HG02588 (cell line): ENCODE results near the gene DDO.

Experiments used
- ATAC-seq: cut with Tn5 transposase; IDR thresholded peaks from one replicate; pipeline ENCODE4 v1.9.1; 2021; ENCODE audit warnings: mild to moderate bottlenecking, moderate library complexity; ENCODE audit not compliant: unreplicated experiment

DDO gene

DNA sequence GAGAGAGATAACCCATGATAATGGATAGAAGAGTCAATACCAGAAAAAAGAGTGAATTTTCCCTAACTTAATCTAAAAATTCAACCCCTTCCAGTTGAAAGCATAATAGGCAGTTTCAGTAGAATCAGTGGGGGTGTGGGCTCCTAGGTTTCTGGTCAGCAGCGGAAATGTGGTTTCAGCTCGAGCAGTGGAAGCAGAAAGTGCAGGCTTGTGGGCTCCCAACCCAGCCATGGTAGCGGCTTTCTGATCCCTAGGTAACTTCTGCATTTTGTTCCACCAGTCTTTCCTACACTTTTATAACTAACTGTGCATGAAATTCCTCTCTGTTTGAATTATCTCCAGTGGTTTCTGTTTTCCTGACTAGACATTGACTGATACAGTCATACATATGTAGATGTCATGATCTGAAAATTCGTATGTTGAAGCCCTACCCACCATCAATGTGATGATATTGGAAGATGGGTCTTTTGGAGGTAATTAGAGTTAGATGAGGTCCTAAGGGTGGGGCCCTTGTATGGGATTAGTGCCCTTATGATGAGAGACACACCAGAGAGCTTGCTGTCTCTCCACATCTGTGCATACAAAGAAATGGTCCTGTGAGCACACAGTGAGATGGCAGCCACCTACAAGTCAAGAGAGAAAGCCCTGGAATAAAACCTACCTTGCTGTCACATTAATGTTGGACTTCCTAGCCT, 6.5 kb upstream of the DDO start:
- no peak for ATAC-seq

DNA sequence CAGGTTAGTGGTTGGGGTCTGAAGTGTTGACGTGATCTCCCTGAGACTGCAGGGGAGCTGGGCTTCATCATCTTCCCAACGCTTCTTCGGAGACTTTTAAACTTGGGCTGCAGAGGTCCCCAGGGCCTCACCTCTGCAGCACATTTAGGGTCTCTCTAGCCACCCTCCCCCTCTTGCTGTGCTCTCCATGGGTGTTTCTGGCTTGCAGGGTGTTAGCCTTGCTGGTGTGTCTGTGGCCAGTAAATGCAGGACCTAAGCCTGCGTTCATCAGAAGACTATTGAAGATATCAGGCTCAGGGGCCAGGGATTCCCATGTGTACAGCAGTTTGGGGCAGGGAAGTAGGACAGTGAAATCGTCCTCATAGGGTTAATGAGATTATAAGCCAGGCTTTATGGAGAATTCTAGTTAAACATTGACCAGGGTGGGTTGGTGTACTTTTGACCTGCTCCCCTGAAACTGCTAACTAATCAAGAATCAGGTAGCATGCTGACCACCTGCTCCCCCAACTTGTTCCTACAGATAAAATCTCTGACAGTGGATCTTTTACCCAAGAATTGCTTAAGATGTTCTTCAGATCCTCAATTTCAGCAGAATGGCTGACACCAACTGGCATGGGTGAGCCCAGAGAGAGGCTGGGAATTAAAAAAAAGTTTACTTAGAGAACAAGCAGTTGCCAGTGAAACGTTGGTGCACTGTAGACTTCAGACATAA, 3.8 kb upstream of the DDO start:
- no peak for ATAC-seq

DNA sequence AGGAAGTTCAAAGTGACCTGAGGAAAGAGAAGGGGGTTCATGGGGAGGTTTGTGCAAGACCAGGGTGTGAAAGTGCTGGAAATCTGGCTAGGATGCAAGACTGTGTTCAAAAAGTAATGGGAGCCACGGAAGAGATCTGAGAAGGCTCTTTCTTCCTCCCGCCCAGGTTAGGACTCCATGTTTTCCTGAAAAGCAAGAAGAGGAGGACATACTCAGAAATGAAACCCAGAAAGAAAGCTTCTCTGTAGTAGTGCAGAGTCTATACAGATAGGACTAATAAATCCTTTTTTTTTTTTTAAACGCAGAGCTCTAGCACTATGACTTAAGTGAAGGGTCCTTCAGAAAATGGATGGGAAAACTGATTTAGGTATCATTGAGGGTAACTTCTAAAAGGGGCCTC, 3.2 kb upstream of the DDO start:
- ATAC-seq: no peak

DNA sequence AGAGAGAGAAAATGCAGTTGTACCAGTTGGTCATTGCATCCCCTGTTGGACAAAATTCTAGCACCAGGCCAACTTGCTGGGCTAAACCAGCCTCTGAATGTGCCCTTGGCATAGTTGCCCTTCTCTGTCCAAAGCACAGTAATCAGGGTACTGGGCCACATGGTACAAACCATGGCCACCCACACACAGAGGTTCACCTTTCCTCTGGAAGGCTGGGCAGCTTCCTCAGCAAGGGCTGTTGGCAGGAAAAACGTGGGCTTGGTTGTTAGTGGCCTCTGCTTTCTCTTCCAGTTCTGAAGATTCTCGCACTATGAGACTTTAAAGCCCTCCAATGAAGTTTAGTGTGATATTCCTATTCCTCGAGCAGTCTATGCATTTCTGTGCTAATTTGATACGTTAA, 706 bp downstream of the DDO start:
- no peak for ATAC-seq

DNA sequence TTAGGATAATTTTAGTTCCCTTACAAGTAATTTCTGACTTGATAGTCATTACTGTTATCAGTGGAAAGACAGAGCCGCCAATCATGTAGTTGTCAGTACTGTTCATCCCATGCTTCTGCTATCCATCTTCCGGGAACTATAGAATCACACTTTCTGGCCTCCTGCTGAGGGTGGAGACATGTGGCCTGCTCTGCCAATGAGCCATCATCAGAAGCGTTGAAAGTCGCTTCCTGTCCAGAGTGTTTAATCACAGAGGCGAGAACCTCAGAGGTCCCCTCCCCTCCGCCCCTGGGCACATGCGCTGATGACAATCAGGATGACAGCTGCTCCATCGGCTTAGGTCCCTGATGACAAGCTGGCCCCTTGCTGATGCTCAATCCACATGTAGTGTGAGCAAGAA, 3.0 kb downstream of the DDO start:
- no peak for ATAC-seq

DNA sequence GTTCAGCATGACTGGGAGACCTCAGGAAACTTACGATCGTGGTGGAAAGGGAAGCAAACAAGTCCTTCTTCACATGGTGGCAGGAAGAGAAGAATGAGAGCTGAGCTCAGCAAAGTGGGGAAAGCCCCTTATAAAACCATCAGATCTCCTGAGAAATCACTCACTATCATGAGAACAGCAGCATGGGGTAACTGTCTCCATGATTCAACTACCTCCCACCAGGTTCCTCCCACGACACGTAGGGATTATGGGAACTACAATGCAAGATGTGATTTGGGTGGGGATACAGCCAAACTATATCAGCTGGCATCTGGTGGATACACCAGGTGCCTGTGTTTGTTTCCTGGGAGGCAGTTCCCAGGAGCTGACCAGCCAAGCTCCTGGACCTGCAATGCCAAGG, 4.9 kb downstream of the DDO start:
- ATAC-seq: no peak

DNA sequence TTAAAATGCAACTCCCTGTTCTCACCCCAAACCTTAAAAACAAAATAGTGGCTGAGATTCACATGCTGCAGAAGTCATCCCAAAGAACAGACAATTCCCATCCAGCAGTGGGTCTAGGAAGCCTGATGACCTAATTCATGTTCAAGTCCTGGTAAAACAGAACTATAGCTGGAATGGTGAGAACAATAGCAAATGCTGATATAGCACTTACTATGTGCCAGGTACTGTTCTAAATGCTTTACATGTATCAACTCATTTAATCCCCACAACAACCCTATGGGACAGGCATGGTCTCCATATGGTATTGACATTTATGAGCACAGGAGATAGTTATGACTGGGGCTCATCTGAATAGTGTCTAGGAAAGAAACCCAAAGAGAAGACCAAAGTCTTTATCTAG, 5.6 kb downstream of the DDO start:
- ATAC-seq: no peak

DNA sequence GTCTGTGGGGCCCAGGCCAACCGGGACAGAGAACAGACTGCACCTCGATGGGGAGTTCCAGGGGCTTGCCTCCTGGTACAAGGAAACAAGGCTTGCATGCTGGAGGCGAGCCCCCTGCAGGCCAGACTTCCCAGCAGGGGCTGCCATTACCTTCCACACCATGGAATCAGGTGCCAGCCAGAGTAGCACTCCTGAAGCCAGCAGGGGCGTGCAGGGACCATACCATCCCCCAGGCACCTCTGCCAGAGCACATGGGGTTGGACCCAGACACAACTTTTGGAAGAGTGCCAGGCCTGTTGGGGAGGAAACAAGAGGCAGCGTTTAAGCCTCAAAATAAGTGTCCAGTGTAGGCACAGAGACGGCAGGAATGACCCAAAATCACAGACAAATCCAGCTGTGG, 6.5 kb downstream of the DDO start:
- ATAC-seq: no peak

DNA sequence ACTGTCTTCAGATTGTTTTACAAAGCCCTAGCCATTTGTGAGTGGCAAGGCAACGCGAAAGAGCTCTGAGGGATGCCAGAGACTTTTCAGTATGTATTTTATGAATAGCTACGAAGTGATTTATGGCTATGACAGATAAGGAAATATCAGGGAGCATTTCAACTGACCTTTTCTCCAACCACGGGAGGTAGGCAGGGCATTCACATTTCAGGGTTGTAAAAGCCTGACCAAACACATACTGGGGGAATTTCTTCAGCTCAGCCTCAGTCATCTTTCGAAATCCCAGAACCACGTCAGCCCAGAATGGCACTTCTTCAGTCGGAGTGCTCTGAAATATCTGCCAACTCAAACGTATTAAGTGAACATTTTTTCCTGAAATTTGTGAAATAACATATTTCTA, 10.8 kb downstream of the DDO start:
- no peak for ATAC-seq

DNA sequence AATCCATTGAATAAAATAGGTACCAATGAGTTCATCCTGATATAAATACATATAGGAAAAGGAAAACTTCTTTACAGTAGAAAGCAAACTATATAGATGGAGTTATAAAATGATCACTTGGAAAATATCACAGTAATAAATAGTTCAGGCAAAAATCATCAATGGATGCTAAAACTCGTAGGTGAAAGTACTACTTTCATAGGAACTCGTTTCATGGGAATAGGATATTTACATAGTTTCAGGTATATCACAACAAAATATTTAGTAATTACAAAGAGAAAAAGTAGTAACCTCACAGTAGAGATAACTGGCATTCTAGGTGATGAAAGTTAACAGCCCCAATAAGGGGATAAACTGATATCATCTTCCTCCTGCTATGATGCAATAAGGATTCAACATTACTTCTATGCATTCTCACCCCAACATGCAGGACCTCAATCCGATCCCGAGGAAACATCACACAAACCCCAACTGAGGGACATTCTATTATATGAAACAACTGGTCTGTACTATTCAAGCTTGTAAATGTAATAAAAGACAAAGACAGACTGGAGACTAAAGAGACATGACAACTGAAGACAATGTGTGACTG, 13.7 kb downstream of the DDO start:
- ATAC-seq: no peak

DNA sequence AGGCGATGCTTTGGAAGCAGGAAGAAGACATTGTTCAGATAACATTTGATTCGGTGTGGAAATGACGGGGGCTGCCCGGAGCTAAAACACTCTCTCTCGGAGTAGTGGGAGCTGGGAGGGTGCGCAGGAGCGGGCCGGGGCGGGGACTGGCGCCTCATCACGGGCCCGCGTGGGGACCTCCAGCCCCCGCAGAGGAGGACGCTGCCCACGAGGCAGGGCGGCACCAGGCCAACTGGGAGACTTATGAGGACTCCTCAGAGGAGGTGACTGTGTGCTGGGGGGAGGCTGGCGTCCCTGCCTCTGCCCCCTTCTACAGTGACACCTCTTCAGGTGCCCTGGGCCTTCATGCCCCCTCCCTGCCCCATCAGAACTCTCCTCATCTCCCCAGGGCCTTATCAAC, 15.2 kb downstream of the DDO start:
- no peak for ATAC-seq

DNA sequence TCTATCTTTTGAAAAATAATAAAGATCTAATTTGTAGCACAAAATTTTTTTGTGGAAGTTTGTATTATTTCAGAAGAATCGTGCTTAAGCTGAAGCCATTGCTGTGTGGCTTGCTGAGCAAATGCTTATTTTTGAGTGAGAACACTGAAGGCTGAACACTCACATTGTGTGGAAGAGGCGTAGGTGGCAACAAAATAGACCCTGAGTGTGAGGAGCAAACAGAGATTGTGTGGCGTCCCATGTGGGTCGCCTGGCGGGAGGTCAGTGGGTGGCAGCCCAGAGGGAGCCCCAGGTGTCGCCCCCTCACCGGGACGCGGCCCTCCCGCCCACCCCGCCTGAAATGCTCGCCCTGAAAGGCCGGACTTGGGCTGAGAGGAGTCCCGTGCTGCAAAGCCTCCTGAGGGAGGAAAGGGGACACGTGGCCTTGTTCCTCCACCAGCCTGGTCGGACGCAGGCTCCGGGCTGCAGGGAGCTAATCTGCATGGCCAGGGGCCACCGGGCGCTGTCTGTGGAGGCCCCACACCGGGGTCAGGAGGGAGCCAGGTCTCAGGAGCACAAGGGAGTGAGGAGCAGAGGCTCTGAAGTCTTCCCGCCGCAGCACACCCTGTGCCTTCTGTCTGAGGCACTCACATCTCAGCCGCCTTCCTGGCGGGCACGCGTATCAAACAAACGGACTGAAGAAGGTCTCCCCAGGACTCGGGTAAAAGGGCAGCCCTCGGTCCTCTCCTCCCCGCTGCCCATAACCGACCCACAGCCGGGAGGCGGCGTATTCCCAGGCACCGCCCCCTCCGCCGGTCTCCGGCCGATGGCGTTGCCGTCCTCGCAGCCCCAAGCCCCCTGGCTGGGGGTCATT, 15.9 kb downstream of the DDO start:
- ATAC-seq: no peak

DNA sequence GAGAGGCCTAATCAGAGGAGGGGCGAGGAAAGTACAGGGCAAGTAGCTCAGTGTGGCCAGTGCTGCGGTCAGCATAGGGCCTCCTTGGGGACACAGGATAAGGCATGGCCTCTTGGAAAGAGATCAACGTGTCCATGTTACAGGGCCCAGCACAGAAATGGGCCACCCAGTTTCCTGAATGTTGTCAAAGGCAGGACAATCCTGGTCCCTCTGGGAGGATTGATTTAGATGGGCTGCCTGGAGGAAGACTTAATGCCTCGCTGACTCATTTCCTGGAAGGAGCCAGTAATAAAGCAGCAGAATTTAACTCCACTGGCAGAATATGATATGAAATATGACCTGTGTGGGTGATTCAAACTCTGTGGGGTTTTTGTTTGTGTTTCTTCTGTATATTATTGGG, 16.6 kb downstream of the DDO start:
- ATAC-seq: no peak

DNA sequence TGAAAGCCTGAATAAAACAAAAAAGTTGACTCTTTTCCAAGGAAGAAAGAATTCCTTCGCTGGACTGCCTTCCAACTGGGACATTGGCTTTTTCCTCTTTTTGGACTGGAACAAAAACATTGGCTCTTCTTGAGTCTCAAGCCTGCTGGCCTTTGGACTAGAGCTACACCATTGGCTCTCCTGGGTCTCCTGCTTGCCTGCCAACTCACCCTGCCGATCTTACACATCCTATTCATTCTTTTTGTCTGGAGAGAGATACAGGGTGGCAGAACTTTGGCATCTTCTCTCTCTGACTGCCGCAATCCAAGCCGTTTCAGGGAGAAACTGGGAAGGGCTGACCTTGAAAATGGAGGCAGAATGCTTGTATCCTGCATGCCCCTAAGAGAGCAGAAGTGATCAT, 20.2 kb downstream of the DDO start:
- no peak for ATAC-seq

DNA sequence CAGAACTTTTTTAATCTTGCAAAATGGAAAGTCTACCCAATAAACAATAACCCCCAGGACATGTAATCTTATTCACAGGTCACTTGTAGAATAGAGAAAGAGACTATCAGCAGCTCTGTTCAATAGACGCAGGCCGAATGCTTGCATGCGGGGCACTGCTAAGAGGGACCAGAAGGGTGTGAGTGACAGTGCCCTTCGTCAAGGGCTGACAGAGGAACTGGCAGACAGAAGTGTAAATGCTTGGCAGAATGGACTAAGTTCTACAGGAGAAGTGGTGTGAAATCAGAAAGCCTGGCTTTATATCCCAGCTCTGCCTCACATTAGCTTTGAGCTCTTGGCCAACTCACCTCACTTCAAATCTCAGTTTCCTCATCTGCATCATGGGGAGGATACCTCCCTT, 21.0 kb downstream of the DDO start:
- ATAC-seq: no peak

DNA sequence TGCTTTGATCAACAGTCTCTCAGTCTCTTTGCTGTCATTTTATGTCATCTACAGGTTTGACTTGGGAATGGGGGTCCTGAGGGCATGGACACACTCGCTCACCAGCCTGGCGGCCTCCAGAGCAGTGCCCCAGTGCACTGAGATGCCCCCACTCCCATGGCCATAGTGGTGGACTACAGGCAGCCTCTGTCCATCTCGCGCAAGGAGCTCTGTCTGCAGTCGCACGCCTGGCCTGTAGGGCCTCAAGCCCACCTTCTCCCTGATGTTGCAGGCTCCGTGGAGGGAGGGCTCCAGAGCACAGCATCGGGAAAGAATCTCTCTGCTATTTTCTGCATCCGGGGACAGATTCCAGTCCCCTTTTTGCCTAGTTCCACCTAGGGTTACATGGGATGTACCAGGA, 22.6 kb downstream of the DDO start:
- ATAC-seq: no peak

DNA sequence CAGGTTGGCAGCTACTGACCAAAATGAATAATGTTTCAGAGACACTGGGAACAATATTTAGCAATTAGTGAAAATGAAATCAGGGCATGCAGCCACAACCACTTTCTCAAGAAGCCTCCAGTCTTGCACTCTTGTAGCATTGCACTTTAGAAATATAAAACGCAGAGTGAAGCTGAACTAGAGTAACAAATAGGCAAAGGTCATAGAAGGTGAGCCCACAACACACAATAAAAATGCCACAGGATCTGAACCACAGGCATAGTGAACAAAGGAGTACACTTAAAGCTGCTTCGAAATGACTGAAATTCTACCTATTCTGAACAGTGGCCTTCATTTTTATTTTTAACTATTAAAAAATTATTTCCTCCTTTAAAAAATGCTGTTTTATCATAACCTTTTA, 25.0 kb downstream of the DDO start:
- ATAC-seq: no peak

DNA sequence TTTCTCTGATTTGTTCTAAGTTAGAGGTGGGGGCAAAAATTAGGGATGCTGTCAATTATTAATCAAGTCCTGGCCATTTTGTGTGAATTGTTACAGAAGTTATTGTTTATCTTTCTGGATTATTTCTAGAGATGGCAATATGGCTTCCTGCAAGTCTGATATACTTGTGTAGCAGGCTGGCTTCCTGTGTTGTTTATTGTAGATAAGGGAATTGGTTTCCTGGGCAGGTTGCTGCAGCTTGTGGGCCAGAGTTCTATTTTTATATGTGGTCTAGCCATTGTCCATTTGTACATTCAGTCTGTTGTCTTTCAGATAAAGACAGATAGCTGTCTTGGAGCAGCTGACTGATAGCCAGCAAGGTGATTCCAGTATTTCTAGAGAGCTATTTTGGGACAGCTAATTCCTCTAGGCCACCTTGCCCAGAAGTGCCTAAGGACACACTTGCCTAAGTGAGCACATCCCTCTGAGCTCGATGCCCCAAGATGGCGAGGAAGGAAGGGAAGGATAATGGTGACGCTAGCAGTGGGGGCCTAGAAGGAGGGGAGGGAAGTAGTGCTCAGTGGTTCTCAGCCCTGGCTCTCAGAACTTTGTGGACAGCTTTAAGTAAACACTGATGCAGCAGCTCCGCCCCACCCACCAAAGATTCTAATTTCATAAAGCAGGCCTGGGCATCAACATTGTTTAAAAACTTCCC, 25.5 kb downstream of the DDO start:
- ATAC-seq: no peak

DNA sequence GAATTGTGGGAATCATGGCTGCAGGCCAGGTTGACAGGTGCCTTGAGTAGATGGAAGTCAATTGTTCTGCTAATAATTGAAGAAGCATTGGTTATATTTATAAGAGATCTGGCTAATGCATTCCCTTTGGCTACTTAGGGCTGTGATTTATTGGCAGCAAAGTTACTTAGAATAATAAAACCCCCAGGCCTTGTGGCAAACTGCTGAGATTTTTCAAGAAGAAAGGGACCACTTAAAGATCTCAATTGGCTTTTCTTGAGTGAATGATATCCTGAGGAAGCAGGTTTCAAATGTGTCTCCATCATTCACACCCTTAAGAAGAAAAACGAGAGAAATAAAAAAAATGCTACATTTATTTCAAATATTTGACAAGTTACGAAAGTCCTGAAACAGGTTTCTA, 27.4 kb downstream of the DDO start:
- no peak for ATAC-seq

DNA sequence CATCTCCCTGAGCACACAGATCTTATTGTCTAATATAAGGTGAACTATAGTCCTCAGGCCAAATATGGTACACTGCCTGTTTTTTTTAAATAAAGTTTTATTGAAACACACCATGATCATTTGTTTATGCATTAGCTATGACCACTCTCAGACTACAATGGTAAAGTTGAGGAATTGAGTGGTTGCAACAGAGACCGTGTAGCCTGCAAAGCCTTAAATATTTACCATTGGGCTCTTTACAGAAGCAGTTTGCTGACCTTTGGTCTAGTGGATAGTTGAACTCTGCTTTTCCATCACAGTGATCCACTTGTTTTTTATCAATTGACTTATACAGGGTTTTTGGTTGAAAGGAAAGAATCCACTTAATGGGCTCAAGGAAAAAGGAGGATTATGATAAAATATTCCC, 29.9 kb downstream of the DDO start:
- ATAC-seq: no peak

DNA sequence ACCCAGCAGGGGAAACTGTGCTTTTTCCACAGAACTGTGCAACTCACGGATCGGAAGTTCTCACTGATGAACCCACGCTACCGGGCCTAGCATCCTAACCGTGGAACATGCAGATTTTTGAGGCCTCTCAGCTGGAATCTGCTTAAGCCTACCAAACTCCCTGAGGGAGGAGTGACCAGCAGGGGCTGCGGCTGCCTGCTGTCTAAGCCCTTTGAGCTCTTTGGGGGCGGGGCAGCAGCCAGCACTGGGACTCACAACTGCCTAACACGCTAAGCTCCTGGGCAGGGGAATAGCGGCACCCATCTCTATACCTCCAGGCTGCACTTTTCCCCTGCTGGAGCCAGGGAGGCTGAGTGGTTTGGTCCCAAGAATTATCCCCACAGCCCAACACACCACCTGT, 36.8 kb downstream of the DDO start:
- no peak for ATAC-seq
